ENCODE measurements around the gene HPCAL1.

Gene HPCAL1

DNA sequence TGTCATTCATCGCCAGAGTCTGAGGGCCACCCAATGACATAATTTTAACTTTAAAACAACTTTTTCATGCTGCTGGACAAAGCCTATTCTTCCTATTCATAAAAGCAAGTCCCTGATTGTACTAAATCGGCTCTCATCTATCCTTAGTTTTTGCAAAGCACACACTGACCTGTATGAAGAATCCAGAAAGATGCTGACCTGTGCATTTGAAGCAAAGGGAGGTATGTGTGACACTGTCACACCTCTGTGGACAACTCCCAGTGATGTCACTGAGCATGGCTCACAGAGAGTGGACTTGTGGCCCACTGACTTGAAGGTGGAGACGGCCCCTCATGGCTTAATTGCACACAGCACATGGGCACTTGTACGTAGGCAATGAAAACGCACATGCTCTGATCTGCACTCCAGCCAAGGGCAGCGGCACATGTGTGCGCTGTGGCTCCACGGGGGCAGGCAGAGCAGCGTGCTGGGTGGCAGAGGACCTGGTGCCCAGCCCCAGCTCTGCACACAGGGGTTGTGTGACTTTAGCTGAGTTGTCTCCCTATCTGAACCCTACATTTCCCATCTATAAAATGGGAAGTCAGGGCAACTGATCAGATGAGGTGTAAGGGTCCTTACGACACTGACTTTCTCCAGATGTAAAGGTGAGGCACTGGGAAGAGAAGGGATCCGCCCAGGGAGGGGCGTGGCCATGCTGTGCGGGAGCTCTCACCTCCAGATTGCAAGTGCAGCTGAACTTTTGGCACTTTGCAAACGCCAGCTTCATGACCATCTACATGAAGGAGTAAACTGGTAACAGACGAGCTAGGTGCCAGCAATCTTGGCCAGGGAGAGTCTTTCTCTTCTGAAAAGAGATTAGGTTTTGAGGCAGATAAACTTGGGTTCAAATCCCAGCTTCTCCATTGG lies 159.7 kb downstream of the HPCAL1 start:
- no peak overlapping the region for H3K27ac ChIP-seq
- H3K4me3 ChIP-seq = no peak overlapping the region

DNA sequence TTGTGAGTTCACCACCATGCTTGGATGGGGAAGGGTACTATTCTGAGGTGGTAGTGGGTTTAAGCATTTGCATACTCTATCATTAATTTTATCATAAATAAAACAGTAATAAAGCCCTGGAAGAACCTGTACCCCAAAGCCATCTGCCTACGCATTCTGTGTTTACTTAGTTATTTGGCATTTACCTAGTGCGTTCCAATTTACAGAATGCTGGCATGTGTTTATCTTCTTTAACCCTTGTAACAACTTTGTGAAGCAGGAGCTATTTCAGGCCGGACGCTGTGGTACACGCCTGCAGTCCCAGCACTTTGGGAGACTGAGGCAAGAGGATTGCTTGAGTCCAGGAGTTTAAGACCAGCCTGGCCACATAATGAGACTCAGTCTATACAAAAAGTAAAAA lies 163.2 kb downstream of the HPCAL1 start:
- Histone ChIP-seq H3K27ac (no peak overlapping the region), H3K4me3 (no peak overlapping the region)

DNA sequence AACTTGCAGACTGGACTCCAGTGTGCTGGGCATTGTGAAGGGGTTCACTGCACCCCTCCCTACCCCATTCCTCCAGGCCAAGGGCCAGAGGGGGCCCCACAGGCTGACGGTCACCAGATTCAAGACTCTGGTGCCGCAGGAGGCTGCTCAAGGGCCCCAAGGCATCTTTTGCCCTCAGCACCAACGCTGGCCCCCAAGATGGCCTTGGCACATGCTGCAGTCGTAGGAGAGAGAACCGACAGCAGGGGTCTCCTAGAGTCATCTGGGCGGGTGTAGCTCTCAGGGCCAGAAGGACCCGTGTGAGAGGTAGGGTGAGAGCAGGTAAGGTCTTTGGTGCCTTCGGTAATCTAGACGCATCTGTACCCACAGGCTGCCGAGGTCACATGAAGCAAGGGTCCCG lies 164.1 kb downstream of the HPCAL1 start:
- Histone ChIP-seq H3K27ac (no peak overlapping the region), H3K4me3 (no peak overlapping the region)

DNA sequence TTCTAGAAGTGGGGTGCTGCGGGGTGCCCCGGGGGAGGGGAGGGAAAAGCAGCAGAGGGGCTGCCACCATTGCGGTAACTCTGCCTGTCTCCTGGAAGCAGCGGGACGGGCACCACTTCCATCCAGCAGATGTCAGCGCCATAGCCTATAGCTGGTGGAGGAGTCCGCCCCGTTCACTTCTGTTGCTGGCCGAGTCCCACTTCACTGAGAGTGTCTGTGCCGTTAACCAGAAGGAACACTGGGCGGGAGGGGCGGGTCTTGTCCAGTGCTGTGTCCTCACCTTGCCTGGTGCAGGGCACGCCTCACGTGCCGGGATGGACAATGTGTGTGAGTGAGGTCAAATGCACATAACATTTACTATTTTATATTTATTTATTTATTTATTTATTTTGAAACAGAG lies 164.7 kb downstream of the HPCAL1 start:
- no peak overlapping the region for H3K4me3 ChIP-seq
- no peak overlapping the region for H3K27ac ChIP-seq

DNA sequence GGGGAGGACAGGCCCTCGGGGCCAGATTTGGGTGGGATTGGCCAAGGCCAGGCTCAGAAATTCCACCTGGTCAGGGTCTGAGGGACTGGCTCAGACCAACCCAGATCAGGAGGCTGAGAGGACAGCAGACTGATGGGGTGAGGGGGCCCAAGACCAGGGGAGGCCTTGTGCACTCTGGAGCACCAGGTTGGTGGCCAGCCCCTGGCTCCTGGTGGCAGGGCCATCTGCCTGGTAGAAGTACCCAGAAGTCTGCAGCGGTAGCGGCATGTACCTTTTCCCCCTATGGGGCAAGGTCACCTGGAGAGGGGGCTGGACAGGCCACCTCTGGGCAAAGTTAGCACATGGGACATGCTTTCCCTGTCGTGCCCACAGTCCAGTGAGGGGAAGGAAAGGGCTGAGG lies 166.6 kb downstream of the HPCAL1 start:
- H3K4me3 ChIP-seq = no peak overlapping the region

DNA sequence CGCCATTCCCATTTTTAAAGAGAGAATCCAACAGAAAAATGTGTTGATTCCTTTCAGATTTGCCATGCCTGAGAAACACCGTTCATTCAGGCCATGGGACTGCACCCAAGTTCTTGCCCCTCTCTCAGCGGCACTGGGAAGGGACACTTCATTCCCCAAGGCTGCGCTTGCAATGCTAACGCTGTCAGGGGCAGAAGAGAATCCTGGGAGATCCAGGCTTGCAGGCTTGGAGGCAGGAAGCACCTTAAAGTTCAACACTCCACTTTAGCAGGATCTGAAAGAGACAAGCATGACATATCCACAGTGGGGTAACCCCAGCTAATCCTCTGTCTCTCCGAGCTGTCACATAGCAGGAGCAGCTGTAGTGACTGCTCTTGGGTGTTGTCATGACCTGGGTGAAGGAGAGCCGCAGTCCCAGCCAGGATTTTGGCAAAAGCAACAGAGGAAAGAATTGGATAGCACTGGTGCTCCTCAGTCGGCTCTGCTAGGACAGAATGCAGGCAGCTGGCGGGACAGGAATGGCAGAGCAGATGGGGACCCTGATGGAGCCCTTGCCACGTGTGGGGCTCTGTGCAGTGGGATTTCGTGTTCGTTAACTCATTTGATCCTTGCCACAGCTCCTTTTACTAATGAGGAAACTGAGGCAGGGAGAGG lies 167.4 kb downstream of the HPCAL1 start:
- Histone ChIP-seq H3K27ac (no peak overlapping the region), H3K4me3 (no peak overlapping the region)

More for the DNA sequence above, 166.6 kb downstream of the HPCAL1 start:
- H3K27ac ChIP-seq = no peak overlapping the region

DNA sequence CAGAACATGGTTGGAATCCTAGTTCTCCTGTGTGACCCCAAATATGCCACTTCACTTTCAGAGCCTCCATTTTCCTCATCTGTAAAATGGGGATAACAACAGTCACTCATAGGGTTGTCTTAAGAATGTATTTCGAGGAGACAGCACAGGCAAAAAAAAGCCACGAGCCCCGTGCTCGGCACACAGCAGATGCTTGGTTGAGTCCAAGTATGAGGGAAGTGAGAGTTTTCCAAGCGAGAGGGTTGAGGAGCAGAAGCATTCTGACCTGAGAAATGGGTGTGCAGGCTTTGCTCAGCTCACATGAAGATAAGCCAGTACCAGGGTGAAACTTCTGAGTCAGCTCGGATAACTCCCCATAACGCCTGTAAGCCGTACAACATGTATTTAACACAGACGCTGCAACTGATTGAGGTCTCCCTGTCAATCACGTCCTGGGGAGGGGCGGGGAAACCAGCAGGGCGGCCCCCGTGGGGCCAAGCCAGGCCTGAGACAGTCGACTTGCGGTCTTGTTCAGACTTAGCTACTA lies 168.4 kb downstream of the HPCAL1 start:
- Histone ChIP-seq H3K27ac (no peak overlapping the region), H3K4me3 (no peak overlapping the region)

DNA sequence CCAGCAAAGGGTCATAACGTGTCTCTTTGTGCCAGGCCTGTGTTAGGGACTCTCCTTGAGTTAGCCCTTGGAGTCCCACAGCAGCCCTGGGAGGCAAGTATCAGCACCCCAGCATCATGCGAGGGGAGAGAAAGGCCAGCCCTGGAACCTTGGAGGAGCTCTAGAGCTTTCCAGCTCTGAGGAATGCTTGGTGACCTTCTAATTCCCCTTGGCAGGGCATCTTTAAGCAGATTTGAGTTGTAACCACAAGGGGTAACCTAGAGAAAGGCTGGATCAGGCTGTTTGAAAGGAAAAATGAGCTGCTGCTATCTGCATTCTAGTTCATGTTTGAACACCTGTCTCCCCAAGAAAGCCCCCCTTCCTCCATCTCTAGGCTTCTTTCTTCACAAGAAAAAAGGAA lies 169.3 kb downstream of the HPCAL1 start:
- Histone ChIP-seq H3K4me3 (no peak overlapping the region), H3K27ac (no peak overlapping the region)

DNA sequence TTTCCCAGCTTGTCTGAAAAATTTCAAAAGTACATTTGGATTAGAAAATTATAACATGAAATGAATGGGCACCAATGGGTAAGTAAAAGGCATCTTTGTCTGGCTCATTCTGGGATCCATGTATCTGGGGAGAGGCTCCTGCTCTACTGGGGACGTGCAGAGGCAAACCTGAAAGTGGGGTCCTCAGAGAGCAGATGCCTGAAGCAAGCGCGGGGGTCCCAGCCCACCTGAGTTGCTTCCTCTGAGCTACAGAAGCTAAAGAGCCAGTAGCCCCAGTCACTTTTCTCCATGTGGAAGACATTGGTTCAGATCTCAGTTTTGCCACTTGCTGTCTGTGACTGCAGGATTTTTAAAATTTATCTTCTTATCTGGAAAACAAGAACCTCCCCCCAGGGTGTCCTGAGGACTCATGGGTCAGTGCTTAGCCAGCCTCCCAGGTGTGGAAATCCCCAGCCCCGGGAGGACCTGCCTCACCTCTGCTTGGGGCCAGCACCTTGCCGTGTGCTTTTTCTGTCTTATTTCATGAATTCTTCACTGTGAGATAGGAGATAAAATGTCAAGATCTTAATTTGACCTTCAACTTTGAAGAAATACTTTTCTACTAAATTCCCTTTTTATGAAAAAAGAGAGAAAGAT lies 170.5 kb downstream of the HPCAL1 start:
- H3K27ac ChIP-seq = no peak overlapping the region
- H3K4me3 ChIP-seq = no peak overlapping the region

DNA sequence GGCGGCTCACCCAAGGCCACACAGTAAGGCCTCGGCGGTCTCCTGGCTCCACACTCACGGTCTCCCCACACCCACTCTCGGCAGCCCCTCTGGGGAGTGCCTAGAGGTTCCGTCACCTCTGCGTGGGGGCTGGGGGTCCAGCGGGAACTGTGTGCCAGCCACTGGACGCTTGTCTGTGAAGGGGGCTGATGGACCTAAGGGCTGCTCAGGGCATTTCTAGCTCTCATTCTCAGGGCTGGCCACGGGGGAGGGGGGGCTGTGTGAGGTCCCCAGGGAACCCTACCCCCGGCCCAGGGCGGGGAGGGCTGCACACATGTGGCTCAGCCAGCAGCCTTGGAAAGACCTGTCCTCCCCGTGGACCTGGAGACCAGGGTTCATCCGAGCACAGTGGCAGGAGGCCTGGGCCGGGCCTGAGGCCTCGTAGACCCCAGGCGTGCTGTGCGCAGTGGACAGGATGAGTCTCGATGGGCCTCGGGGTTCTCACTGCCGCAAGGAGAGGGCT lies 172.6 kb downstream of the HPCAL1 start:
- Histone ChIP-seq H3K27ac (no peak overlapping the region), H3K4me3 (no peak overlapping the region)

DNA sequence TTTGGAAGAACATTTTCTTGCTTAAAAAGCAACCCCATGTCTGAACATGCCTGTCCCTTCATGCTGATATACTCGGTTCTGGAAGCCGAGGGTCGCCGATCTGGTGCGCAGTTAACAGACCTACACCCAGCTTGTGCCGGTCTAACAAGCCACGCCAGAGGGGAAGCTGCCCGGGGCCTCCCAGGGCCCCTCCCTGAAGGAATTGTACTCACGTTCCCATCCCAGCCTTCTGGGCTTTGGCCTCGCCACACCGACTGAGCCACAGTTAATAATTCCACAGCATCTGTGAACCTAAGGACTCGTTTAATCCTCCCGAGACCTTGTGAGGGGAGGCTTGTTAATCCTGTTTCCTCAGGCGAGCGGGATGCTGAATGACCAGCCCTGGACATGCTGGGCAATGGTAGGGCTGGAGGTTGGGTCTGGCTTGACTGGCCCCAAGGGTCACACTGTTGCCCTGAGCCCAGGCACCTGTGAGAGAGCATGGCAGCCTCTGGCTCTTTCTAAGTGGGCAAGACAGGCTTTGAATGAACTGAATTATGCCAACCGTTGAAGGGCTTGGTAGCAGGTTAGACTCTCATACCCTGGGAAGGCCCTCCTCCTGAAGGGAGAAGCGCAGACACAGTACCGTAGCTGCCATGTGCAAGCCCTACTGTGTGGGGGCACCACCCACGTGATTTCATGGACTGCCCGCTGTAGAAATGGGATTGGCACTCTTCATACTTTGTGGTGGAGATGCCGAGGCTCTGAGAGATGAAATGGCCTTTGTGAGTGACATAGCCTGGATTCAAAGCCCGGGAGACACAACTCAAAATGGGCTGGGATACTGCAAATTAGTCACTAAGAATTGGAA lies 173.3 kb downstream of the HPCAL1 start:
- Histone ChIP-seq H3K27ac (no peak overlapping the region), H3K4me3 (no peak overlapping the region)

DNA sequence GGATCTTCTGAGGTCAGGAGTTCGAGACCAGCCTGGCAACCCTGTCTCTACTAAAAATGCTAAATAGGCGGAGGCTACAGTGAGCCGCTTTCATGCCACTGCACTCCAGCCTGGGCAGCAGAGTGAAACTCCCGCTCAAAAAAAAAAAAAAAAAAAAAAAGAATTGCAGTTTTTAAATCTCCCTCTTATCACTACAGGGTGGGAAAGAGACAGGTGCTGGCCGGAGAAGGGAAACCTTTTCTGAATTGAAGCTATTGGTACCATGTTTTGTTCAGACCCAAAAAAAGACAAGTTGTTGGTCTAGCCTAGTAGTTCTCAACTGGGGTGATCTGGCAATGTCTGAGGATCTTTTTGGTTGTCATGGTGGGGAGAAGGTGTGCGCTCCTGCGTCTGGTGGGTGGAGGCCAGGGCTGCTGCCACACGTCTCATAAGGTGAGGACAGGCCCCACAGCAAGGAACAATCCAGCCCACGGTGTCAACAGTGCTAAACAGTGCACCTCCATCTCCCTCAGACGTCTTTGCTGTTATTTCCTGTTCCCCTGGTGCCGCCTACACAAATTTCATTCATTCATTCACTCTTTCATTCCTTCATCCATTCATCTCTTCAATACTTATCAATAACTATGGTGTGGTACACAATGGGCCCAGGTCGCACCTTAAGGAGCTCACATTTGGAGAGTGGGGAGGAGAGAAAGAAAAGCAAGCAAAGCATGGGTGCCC lies 174.2 kb downstream of the HPCAL1 start:
- Histone ChIP-seq H3K4me3 (no peak overlapping the region), H3K27ac (no peak overlapping the region)

All from skin epidermis (tissue), 12 donors.